H9 (cell line): ENCODE data around the gene C19orf73. TPM values are rescaled to one million over a fixed set of nuclear protein-coding genes. Genes with fewer than 3 reads are reported as not detected.

ENCODE experiments used
- DNase-seq: peaks from one replicate; pipeline ENCODE4 v3.0.0-alpha.2; 2017
- H2AFZ ChIP-seq: one replicate; pipeline ENCODE4 v1.6.1; 2013; ENCODE audit warnings: mild to moderate bottlenecking, low read length, control low read depth, moderate library complexity
- H2AK5ac ChIP-seq: 2 replicates; pipeline ENCODE4 v1.6.1; 2013; ENCODE audit warnings: low read length, control low read depth, mixed read lengths; ENCODE audit not compliant: insufficient read length
- H2BK120ac ChIP-seq: one replicate; pipeline ENCODE4 v1.6.1; 2013; ENCODE audit warnings: low read depth, mild to moderate bottlenecking, low read length, control low read depth, inconsistent platforms; ENCODE audit not compliant: poor library complexity, severe bottlenecking
- H2BK12ac ChIP-seq: 2 replicates; pipeline ENCODE4 v1.6.1; 2013; ENCODE audit warnings: low read length, control low read depth, mixed read lengths, low read depth; ENCODE audit not compliant: insufficient read length
- H2BK15ac ChIP-seq: 2 replicates; pipeline ENCODE4 v1.6.1; 2013; ENCODE audit warnings: low read depth, low read length, control low read depth
- H2BK20ac ChIP-seq: one replicate; pipeline ENCODE4 v1.6.1; 2013; ENCODE audit warnings: low read depth, mild to moderate bottlenecking, low read length, control low read depth, inconsistent platforms; ENCODE audit not compliant: poor library complexity, severe bottlenecking
- H2BK5ac ChIP-seq: 2 replicates; pipeline ENCODE4 v1.6.1; 2013; ENCODE audit warnings: low read length, control low read depth, mixed read lengths; ENCODE audit not compliant: insufficient read length
- H3K14ac ChIP-seq: 2 replicates; pipeline ENCODE4 v1.6.1; 2013; ENCODE audit warnings: low read length, control low read depth; ENCODE audit not compliant: insufficient read depth
- H3K18ac ChIP-seq: 2 replicates; pipeline ENCODE4 v1.6.1; 2013; ENCODE audit warnings: low read depth, mild to moderate bottlenecking, mixed read lengths, low read length, control low read depth; ENCODE audit not compliant: insufficient read length
- H3K23ac ChIP-seq: 2 replicates; pipeline ENCODE4 v1.6.1; 2013; ENCODE audit warnings: low read length, control low read depth, mixed read lengths, low read depth; ENCODE audit not compliant: insufficient read length
- H3K23me2 ChIP-seq: 2 replicates; pipeline ENCODE4 v1.6.1; 2013; ENCODE audit warnings: low read depth, mild to moderate bottlenecking, mixed read lengths, low read length, control low read depth; ENCODE audit not compliant: insufficient read length, poor library complexity, severe bottlenecking
- H3K27ac ChIP-seq: 2 replicates; pipeline ENCODE4 v1.5.1; 2013; ENCODE audit warnings: low read length, control low read depth, mixed read lengths, low read depth; ENCODE audit not compliant: insufficient read length
- H3K27me3 ChIP-seq: 2 replicates; pipeline ENCODE4 v1.6.1; 2013; ENCODE audit warnings: low read length, control low read depth, inconsistent platforms; ENCODE audit not compliant: insufficient read depth
- H3K4ac ChIP-seq: 2 replicates; pipeline ENCODE4 v1.6.1; 2013; ENCODE audit warnings: low read depth, mild to moderate bottlenecking, control low read depth, inconsistent platforms, low read length, moderate library complexity
- H3K4me1 ChIP-seq: 2 replicates; pipeline ENCODE4 v1.6.1; 2013; ENCODE audit warnings: low read length, control low read depth, inconsistent platforms; ENCODE audit not compliant: insufficient read depth
- H3K4me2 ChIP-seq: 2 replicates; pipeline ENCODE4 v1.6.1; 2013; ENCODE audit warnings: low read length, control low read depth, mixed read lengths; ENCODE audit not compliant: insufficient read length, insufficient read depth
- H3K56ac ChIP-seq: 2 replicates; pipeline ENCODE4 v1.6.1; 2013; ENCODE audit warnings: low read depth, mild to moderate bottlenecking, mixed read lengths, low read length, control low read depth; ENCODE audit not compliant: insufficient read length
- H3K79me1 ChIP-seq: 2 replicates; pipeline ENCODE4 v1.6.1; 2013; ENCODE audit warnings: low read depth, mild to moderate bottlenecking, moderate library complexity, low read length, control low read depth, inconsistent platforms; ENCODE audit not compliant: insufficient read depth, poor library complexity, severe bottlenecking
- H3K79me2 ChIP-seq: 2 replicates; pipeline ENCODE4 v1.6.1; 2013; ENCODE audit warnings: low read length, control low read depth, inconsistent platforms; ENCODE audit not compliant: insufficient read depth
- H3K9ac ChIP-seq: 2 replicates; pipeline ENCODE4 v1.6.1; 2013; ENCODE audit warnings: low read length, control low read depth, mixed read lengths; ENCODE audit not compliant: insufficient read length; ENCODE audit errors: extremely low read depth
- H3K9me3 ChIP-seq: one replicate; pipeline ENCODE4 v1.6.1; 2013; ENCODE audit warnings: low read depth, low read length, inconsistent platforms; ENCODE audit not compliant: control insufficient read depth
- H3T11ph ChIP-seq: one replicate; pipeline ENCODE4 v1.6.1; 2013; ENCODE audit warnings: mild to moderate bottlenecking, low read length, control low read depth, inconsistent platforms
- H4K20me1 ChIP-seq: one replicate; pipeline ENCODE4 v1.6.1; 2013; ENCODE audit not compliant: control insufficient read depth, insufficient read length, insufficient read depth
- H4K5ac ChIP-seq: 2 replicates; pipeline ENCODE4 v1.6.1; 2013; ENCODE audit warnings: low read depth, mild to moderate bottlenecking, mixed read lengths, low read length, control low read depth; ENCODE audit not compliant: insufficient read length
- H4K8ac ChIP-seq: replicated peaks from 2 replicates; pipeline ENCODE4 v1.6.1; 2013; ENCODE audit warnings: low read length, control low read depth, mixed read lengths, low read depth; ENCODE audit not compliant: insufficient read length
- H4K91ac ChIP-seq: 2 replicates; pipeline ENCODE4 v1.6.1; 2013; ENCODE audit warnings: low read depth, mild to moderate bottlenecking, moderate library complexity, mixed read lengths, low read length, control low read depth; ENCODE audit not compliant: insufficient read length
- H3K27ac Mint-ChIP-seq, 3 experiments: 2 replicates in 2 of 3; 3 replicates in 1 of 3; pipeline ENCODE4 v1.8.0; 2020 to 2021; ENCODE audit warnings: mixed read lengths in 3 of 3, mild to moderate bottlenecking in 1 of 3, moderate library complexity in 1 of 3
- H3K27me3 Mint-ChIP-seq: 2 replicates; pipeline ENCODE4 v1.8.0; 2021; ENCODE audit warnings: low read depth, mild to moderate bottlenecking, moderate library complexity, mixed read lengths
- H3K36me3 Mint-ChIP-seq, 3 experiments: 2 replicates in 2 of 3; 3 replicates in 1 of 3; pipeline ENCODE4 v1.8.0; 2020 to 2021; ENCODE audit warnings: low read depth in 3 of 3, mixed read lengths in 3 of 3; ENCODE audit not compliant: insufficient read depth in 1 of 3
- H3K4me1 Mint-ChIP-seq, 2 experiments: 2 replicates each; pipeline ENCODE4 v1.8.0; 2020; ENCODE audit warnings: mixed read lengths in 2 of 2
- H3K4me3 Mint-ChIP-seq, 2 experiments: 2 replicates in 1 of 2; 3 replicates in 1 of 2; pipeline ENCODE4 v1.8.0; 2020 to 2021; ENCODE audit warnings: mild to moderate bottlenecking in 2 of 2, mixed read lengths in 2 of 2, moderate library complexity in 1 of 2
- H3K9me3 Mint-ChIP-seq, 2 experiments: 2 replicates in 1 of 2; 3 replicates in 1 of 2; pipeline ENCODE4 v1.8.0; 2020; ENCODE audit warnings: mild to moderate bottlenecking in 2 of 2, mixed read lengths in 2 of 2, moderate library complexity in 1 of 2
- CTCF ChIP-seq: fragments of 200-600 bp; sonication (generic); conservative IDR thresholded peaks from 3 replicates; pipeline ENCODE4 v1.8.0; 2021; ENCODE audit warnings: antibody characterized with exemption, mild to moderate bottlenecking
- WGBS: extraction: QIAGEN DNeasy Blood & Tissue Kit; methylation state at CpG from one replicate; pipeline ENCODE4 v1.1.7; 2013; ENCODE audit warnings: missing lambda C conversion rate, low lambda C conversion rate, mixed read lengths; ENCODE audit not compliant: insufficient read length; ENCODE audit errors: extremely low coverage; 5-methylcytosine and 5-hydroxymethylcytosine counted together
- total RNA-seq: library from RNA; stranded (reverse); gene quantifications from 2 replicates; pipeline ENCODE4 v1.2.1, GENCODE V29; 2021

C19orf73 gene
- total RNA-seq, 1 experiment from 2014 or later, result 1.1 TPM

- H3K27ac Mint-ChIP-seq, result peak overlapping the region in 1 of 3 experiments; percentile 70; a peak in 3 of 7 replicates
- Histone ChIP-seq H2BK20ac (no peak overlapping the region), H3K79me2 (no peaks in the 10 kb centered on the region), H3K27ac (no peak overlapping the region), H3K9ac (no peak overlapping the region), H3K79me1 (no peaks in the 10 kb centered on the region), H3K27me3 (no peaks in the 10 kb centered on the region), H4K91ac (no peak overlapping the region), H3K23me2 (peaks cover 3% of the 10 kb centered on the region), H2BK12ac (no peak overlapping the region), H3K23ac (no peak overlapping the region), H3K18ac (no peak overlapping the region), H3T11ph (no peak overlapping the region), H3K9me3 (no peaks in the 10 kb centered on the region), H2BK15ac (no peak overlapping the region), H4K5ac (no peak overlapping the region), H2AK5ac (no peak overlapping the region), H2BK120ac (no peak overlapping the region), H3K56ac (no peak overlapping the region), H3K4ac (no peak overlapping the region), H3K4me1 (no peaks in the 10 kb centered on the region; the same call in 1 of the 2 replicates), H2BK5ac (no peak overlapping the region), H4K20me1 (no peaks in the 10 kb centered on the region), H3K4me2 (no peak overlapping the region), H2AFZ (no peak overlapping the region), H3K14ac (no peak overlapping the region), H4K8ac (no peak overlapping the region)
- no CpG with 5 or more reads among the region's 5 CpGs for WGBS
- H3K4me3 Mint-ChIP-seq, result no peak overlapping the region; a peak in 1 of 5 replicates
- H3K36me3 Mint-ChIP-seq, result peaks cover 35 to 47% (median 40%) of the 10 kb centered on the region in 3 experiments
- DNase-seq, result no peak
- H3K4me1 Mint-ChIP-seq, result peaks cover 20 to 40% of the 10 kb centered on the region in 2 experiments
- H3K27me3 Mint-ChIP-seq, result peaks cover 3% of the 10 kb centered on the region
- H3K9me3 Mint-ChIP-seq, result peaks cover 0 to 3% of the 10 kb centered on the region in 2 experiments; a peak in 1 of 5 replicates
- TF ChIP-seq CTCF, result no peak
Measured at GRCh38 chr19:49135686-49136085, 16.7 kb upstream of the C19orf73 start.
